Thoracic aorta (tissue), 2 donors: ENCODE results near the gene MYO18B. TPM values are rescaled to one million over a fixed set of nuclear protein-coding genes. Genes with fewer than 3 reads are reported as not detected.

ENCODE experiments used
- ATAC-seq: fragments of 150-250 bp; one replicate; pipeline ENCODE4 v1.8.0; 2017; ENCODE audit warnings: low read depth; ENCODE audit not compliant: insufficient number of reproducible peaks, low FRiP score
- DNase-seq: peaks from one replicate; pipeline ENCODE4 v3.0.0-alpha.2; 2020; ENCODE audit warnings: low spot score
- H3K27ac ChIP-seq, 2 donors: fragments of 200-600 bp; sonication (generic); 1 replicate in 1 of 2; 2 replicates in 1 of 2; pipeline ENCODE4 v1.5.1; 2016; ENCODE audit warnings: mild to moderate bottlenecking in 2 of 2, moderate library complexity in 2 of 2
- H3K27me3 ChIP-seq: fragments of 200-600 bp; sonication (generic); replicated peaks from 2 replicates; pipeline ENCODE4 v1.6.0; 2016; ENCODE audit warnings: mild to moderate bottlenecking; ENCODE audit not compliant: insufficient read depth
- H3K36me3 ChIP-seq: fragments of 200-600 bp; sonication (generic); one replicate; pipeline ENCODE4 v1.5.1; 2016
- H3K4me1 ChIP-seq, 2 donors: fragments of 200-600 bp; sonication (generic); 1 replicate in 1 of 2; 2 replicates in 1 of 2; pipeline versions ENCODE4 v1.5.1 to v1.6.0; 2016; ENCODE audit warnings: low read depth in 2 of 2, mild to moderate bottlenecking in 1 of 2; ENCODE audit not compliant: control insufficient read depth in 1 of 2
- H3K4me3 ChIP-seq: fragments of 200-600 bp; sonication (generic); 2 replicates; pipeline ENCODE4 v1.5.1; 2016; ENCODE audit warnings: mild to moderate bottlenecking
- H3K9me3 ChIP-seq: fragments of 200-600 bp; sonication (generic); 2 replicates; pipeline ENCODE4 v1.5.1; 2016
- total RNA-seq, 2 donors: library from RNA; depleted of rRNA; stranded (reverse); fragments of >200 nt; gene quantifications; one replicate each; pipeline versions ENCODE4 v1.1.0 to v1.2.3, GENCODE V29; 2016
- TF ChIP-seq, protein P1 (sequence below): fragments of 200-600 bp; sonication (generic); IDR thresholded peaks from one replicate; pipeline ENCODE4 v1.5.1; 2019; ENCODE audit warnings: antibody characterized with exemption

MYO18B gene
- total RNA-seq, 2 donors from 2014 or later, result 45.6 to 73.5 TPM

DNA sequence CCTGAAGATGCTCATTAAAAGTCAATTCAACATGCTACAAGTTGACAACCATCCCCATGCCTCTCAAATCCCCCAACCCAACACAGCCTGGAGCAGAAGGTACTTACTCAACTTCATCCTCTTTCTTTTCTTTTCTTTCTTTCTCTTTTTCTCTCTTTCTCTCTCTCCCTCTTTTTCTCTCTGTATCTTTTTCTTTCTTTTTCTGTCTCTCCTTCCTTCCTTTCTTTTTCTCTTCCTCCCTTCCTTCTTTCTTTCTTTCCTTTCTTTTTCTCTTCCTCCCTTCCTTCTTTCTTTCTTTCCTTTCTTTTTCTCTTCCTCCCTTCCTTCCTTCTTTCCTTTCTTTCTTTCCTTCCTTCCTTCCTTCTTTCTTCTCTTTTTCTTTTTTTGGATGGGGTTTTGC, 291.6 kb downstream of the MYO18B start:
- DNase-seq, result no peak
- Histone ChIP-seq H3K4me3 (no peak overlapping the region), H3K27ac (no peak overlapping the region), H3K27me3 (no peaks in the 10 kb centered on the region), H3K36me3 (peaks cover 4% of the 10 kb centered on the region), H3K4me1 (no peaks in the 10 kb centered on the region), H3K9me3 (no peaks in the 10 kb centered on the region)
- no peak for ATAC-seq
- TF ChIP-seq, protein P1, sequence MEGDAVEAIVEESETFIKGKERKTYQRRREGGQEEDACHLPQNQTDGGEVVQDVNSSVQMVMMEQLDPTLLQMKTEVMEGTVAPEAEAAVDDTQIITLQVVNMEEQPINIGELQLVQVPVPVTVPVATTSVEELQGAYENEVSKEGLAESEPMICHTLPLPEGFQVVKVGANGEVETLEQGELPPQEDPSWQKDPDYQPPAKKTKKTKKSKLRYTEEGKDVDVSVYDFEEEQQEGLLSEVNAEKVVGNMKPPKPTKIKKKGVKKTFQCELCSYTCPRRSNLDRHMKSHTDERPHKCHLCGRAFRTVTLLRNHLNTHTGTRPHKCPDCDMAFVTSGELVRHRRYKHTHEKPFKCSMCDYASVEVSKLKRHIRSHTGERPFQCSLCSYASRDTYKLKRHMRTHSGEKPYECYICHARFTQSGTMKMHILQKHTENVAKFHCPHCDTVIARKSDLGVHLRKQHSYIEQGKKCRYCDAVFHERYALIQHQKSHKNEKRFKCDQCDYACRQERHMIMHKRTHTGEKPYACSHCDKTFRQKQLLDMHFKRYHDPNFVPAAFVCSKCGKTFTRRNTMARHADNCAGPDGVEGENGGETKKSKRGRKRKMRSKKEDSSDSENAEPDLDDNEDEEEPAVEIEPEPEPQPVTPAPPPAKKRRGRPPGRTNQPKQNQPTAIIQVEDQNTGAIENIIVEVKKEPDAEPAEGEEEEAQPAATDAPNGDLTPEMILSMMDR, result no peak

DNA sequence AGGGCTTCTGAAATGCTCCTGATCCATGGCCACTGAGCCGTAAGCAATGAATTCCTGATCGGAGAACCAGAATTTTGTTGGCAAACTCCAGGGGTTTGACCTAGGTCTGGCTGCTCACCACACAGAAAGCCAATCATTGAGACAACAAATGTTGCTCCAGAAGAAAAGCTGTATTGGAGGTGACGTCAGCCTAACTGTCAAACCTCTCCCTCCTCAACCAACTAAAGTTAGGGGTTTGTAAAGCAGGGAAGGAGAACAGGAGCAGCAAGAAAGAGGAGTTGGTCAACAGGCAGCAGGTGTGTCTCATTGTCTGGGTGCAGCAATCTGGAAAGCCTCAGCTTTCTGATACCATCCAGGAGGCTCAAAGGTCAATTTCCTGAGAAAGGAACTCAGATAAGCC, 293.5 kb downstream of the MYO18B start:
- DNase-seq (no peak), ATAC-seq (no peak)
- TF ChIP-seq, protein P1, result no peak
- Histone ChIP-seq H3K4me1 (no peaks in the 10 kb centered on the region), H3K4me3 (no peak overlapping the region), H3K27ac (no peak overlapping the region), H3K36me3 (peaks cover 2% of the 10 kb centered on the region), H3K9me3 (no peaks in the 10 kb centered on the region), H3K27me3 (no peaks in the 10 kb centered on the region)

DNA sequence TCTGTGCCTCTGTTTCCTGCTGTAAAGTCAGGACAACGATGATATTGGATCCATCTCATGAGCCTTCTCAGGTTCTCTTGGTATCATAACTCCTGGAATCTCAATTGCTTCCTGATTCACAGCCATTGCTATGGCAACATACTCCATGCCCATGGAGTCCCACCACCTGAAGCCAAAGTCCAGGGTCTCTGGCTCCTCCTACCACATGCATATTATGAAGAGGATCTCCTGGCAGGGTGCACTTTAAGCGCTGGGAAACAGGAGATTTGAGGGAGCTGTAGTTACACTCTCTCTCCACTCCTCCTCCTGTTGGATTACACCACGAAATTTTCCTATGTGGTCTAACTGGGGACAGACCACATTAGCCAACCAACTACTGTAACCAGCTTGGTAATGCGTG, 296.4 kb downstream of the MYO18B start:
- Histone ChIP-seq H3K36me3 (no peaks in the 10 kb centered on the region), H3K4me1 (no peaks in the 10 kb centered on the region), H3K4me3 (no peak overlapping the region), H3K27me3 (no peaks in the 10 kb centered on the region), H3K27ac (no peak overlapping the region), H3K9me3 (no peaks in the 10 kb centered on the region)
- ATAC-seq, result no peak
- no peak for DNase-seq
- TF ChIP-seq, protein P1, result no peak

DNA sequence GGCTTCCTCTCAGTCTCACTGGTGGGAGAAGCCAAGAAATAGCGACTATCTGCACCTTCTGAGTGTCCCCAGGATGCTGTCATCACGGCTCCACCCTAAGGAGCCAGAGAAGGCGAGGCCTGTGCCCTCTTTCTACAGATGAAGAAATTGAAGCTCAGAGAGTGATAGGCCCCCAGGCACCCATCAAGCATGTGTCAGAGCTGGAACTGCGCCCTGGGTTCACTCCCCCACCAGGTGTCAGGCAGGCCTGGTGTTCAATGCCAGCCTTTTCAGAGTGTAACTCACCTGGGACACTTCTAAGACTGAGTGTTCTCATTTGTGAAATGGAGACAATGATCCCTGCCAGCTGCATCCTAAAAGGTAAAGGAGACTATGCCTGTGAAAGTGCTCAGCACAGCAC, 299.9 kb downstream of the MYO18B start:
- H3K4me1 ChIP-seq, result no peaks in the 10 kb centered on the region
- DNase-seq (no peak), ATAC-seq (no peak)
- H3K27ac ChIP-seq, result no peak overlapping the region
- H3K9me3 ChIP-seq, result no peaks in the 10 kb centered on the region
- no peaks in the 10 kb centered on the region for H3K36me3 ChIP-seq
- H3K27me3 ChIP-seq, result no peaks in the 10 kb centered on the region
- TF ChIP-seq, protein P1, result no peak
- no peak overlapping the region for H3K4me3 ChIP-seq

DNA sequence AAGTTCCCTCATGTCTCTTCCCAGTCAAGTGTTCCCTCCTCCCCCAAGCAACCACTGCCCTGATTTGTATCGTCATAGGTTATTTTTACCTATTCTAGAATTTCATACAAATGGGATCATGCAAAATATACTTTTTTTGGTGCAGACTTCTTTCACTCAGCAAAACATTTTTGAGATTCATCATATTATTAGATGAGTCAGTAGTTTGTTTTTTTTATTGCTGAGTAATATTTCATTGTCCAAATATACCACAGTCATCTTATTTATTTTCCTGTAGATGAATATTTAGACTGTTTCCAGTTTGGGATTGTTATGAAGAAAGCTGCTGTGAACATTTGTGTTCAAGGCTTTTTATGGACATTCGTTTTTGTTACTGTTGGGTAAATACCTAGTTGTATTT, 301.0 kb downstream of the MYO18B start:
- Histone ChIP-seq H3K9me3 (no peaks in the 10 kb centered on the region), H3K36me3 (no peaks in the 10 kb centered on the region), H3K27me3 (no peaks in the 10 kb centered on the region), H3K27ac (no peak overlapping the region), H3K4me3 (no peak overlapping the region), H3K4me1 (no peaks in the 10 kb centered on the region)
- ATAC-seq (no peak), DNase-seq (no peak)
- TF ChIP-seq, protein P1, result no peak
